ENCODE measurements around the gene BMAL1. TPM values are rescaled to one million over a fixed set of nuclear protein-coding genes. Genes with fewer than 3 reads are reported as not detected.
"Not testable (repeated sequence)": the region's sequence is repeated elsewhere in the genome, so short reads cannot be mapped to it uniquely, and the experiment has no call there.

Gene BMAL1
- total RNA-seq, 1 donor from 2014 or later = 18.8 TPM

GRCh38 chr11:13382751-13383150 is 105.2 kb downstream of the BMAL1 start:
- Histone ChIP-seq H3K4me3 (ENCODE audit: low read length in 3 of 3) (no peak overlapping the region), H3K36me3 (ENCODE audit: control insufficient read depth in 3 of 3, insufficient read depth in 3 of 3, low read length in 3 of 3) (peaks cover 26 to 67% (median 59%) of the 10 kb centered on the region in 3 donors), H3K9ac (ENCODE audit: low read depth in 1 of 3, low read length in 3 of 3) (no peak overlapping the region), H3K4me1 (ENCODE audit: control insufficient read depth in 3 of 3, insufficient read depth in 3 of 3, low read length in 3 of 3) (no peaks in the 10 kb centered on the region), H3K27me3 (ENCODE audit: control insufficient read depth in 3 of 3, insufficient read depth in 3 of 3, low read length in 3 of 3) (no peaks in the 10 kb centered on the region), H3K9me3 (ENCODE audit: control insufficient read depth in 3 of 3, low read length in 3 of 3) (no peaks in the 10 kb centered on the region), H3K27ac (ENCODE audit: low read depth, low read length) (no peak overlapping the region)

GRCh38 chr11:13384908-13385640 is 107.5 kb downstream of the BMAL1 start:
- Histone ChIP-seq H3K36me3 (ENCODE audit: control insufficient read depth in 3 of 3, insufficient read depth in 3 of 3, low read length in 3 of 3) (peaks cover 15 to 53% (median 50%) of the 10 kb centered on the region in 3 donors), H3K27ac (ENCODE audit: low read depth, low read length) (no peak overlapping the region), H3K4me3 (ENCODE audit: low read length in 3 of 3) (no peak overlapping the region), H3K9ac (ENCODE audit: low read depth in 1 of 3, low read length in 3 of 3) (no peak overlapping the region), H3K4me1 (ENCODE audit: control insufficient read depth in 3 of 3, insufficient read depth in 3 of 3, low read length in 3 of 3) (no peaks in the 10 kb centered on the region), H3K27me3 (ENCODE audit: control insufficient read depth in 3 of 3, insufficient read depth in 3 of 3, low read length in 3 of 3) (no peaks in the 10 kb centered on the region), H3K9me3 (ENCODE audit: control insufficient read depth in 3 of 3, low read length in 3 of 3) (no peaks in the 10 kb centered on the region)

- H3K4me3 ChIP-seq (ENCODE audit: low read length in 3 of 3) = no peak overlapping the region
- no peaks in the 10 kb centered on the region for H3K9me3 ChIP-seq (ENCODE audit: control insufficient read depth in 3 of 3, low read length in 3 of 3)
- no peaks in the 10 kb centered on the region for H3K27me3 ChIP-seq (ENCODE audit: control insufficient read depth in 3 of 3, insufficient read depth in 3 of 3, low read length in 3 of 3)
- H3K27ac ChIP-seq (ENCODE audit: low read depth, low read length) = no peak overlapping the region
- H3K36me3 ChIP-seq (ENCODE audit: control insufficient read depth in 3 of 3, insufficient read depth in 3 of 3, low read length in 3 of 3) = peaks cover 8 to 43% (median 41%) of the 10 kb centered on the region in 3 donors
- H3K4me1 ChIP-seq (ENCODE audit: control insufficient read depth in 3 of 3, insufficient read depth in 3 of 3, low read length in 3 of 3) = no peaks in the 10 kb centered on the region
- H3K9ac ChIP-seq (ENCODE audit: low read depth in 1 of 3, low read length in 3 of 3) = no peak overlapping the region
These were observed 109.0 kb downstream of the BMAL1 start for GRCh38 chr11:13386567-13386966.

GRCh38 chr11:13388741-13389140 is 111.2 kb downstream of the BMAL1 start:
- no peaks in the 10 kb centered on the region for H3K27me3 ChIP-seq (ENCODE audit: control insufficient read depth in 3 of 3, insufficient read depth in 3 of 3, low read length in 3 of 3)
- H3K9ac ChIP-seq (ENCODE audit: low read depth in 1 of 3, low read length in 3 of 3) = no peak overlapping the region
- peaks cover 5 to 30% (median 26%) of the 10 kb centered on the region in 3 donors for H3K36me3 ChIP-seq (ENCODE audit: control insufficient read depth in 3 of 3, insufficient read depth in 3 of 3, low read length in 3 of 3)
- H3K9me3 ChIP-seq (ENCODE audit: control insufficient read depth in 3 of 3, low read length in 3 of 3) = no peaks in the 10 kb centered on the region
- no peaks in the 10 kb centered on the region for H3K4me1 ChIP-seq (ENCODE audit: control insufficient read depth in 3 of 3, insufficient read depth in 3 of 3, low read length in 3 of 3)
- no peak overlapping the region for H3K4me3 ChIP-seq (ENCODE audit: low read length in 3 of 3)
- H3K27ac ChIP-seq (ENCODE audit: low read depth, low read length) = no peak overlapping the region

- Histone ChIP-seq H3K9ac (ENCODE audit: low read depth in 1 of 3, low read length in 3 of 3) (no peak overlapping the region), H3K36me3 (ENCODE audit: control insufficient read depth in 3 of 3, insufficient read depth in 3 of 3, low read length in 3 of 3) (peaks cover 5 to 25% (median 24%) of the 10 kb centered on the region in 3 donors)
These were observed 113.6 kb downstream of the BMAL1 start for GRCh38 chr11:13391217-13391616.

GRCh38 chr11:13398335-13398734 is 120.7 kb downstream of the BMAL1 start:
- H3K36me3 ChIP-seq (ENCODE audit: control insufficient read depth in 3 of 3, insufficient read depth in 3 of 3, low read length in 3 of 3) = peaks cover 0 to 13% (median 11%) of the 10 kb centered on the region in 3 donors
- H3K27ac ChIP-seq (ENCODE audit: low read depth, low read length); H3K4me3 ChIP-seq (ENCODE audit: low read length in 3 of 3): not testable (repeated sequence)

More at GRCh38 chr11:13391217-13391616, 113.6 kb downstream of the BMAL1 start:
- H3K27ac ChIP-seq (ENCODE audit: low read depth, low read length) = no peak overlapping the region
- H3K9me3 ChIP-seq (ENCODE audit: control insufficient read depth in 3 of 3, low read length in 3 of 3) = no peaks in the 10 kb centered on the region
- no peaks in the 10 kb centered on the region for H3K27me3 ChIP-seq (ENCODE audit: control insufficient read depth in 3 of 3, insufficient read depth in 3 of 3, low read length in 3 of 3)
- no peak overlapping the region for H3K4me3 ChIP-seq (ENCODE audit: low read length in 3 of 3)
- no peaks in the 10 kb centered on the region for H3K4me1 ChIP-seq (ENCODE audit: control insufficient read depth in 3 of 3, insufficient read depth in 3 of 3, low read length in 3 of 3)

GRCh38 chr11:13405220-13405619 is 127.6 kb downstream of the BMAL1 start:
- H3K36me3 ChIP-seq (ENCODE audit: control insufficient read depth in 3 of 3, insufficient read depth in 3 of 3, low read length in 3 of 3) = peaks cover 0 to 26% (median 21%) of the 10 kb centered on the region in 3 donors
- H3K27me3 ChIP-seq (ENCODE audit: control insufficient read depth in 3 of 3, insufficient read depth in 3 of 3, low read length in 3 of 3) = no peaks in the 10 kb centered on the region
- no peak overlapping the region for H3K27ac ChIP-seq (ENCODE audit: low read depth, low read length)
- H3K4me1 ChIP-seq (ENCODE audit: control insufficient read depth in 3 of 3, insufficient read depth in 3 of 3, low read length in 3 of 3) = no peaks in the 10 kb centered on the region
- H3K9me3 ChIP-seq (ENCODE audit: control insufficient read depth in 3 of 3, low read length in 3 of 3) = no peaks in the 10 kb centered on the region
- H3K4me3 ChIP-seq (ENCODE audit: low read length in 3 of 3) = no peak overlapping the region
- H3K9ac ChIP-seq (ENCODE audit: low read depth in 1 of 3, low read length in 3 of 3) = no peak overlapping the region

More at GRCh38 chr11:13398335-13398734, 120.7 kb downstream of the BMAL1 start:
- H3K9ac ChIP-seq (ENCODE audit: low read depth in 1 of 3, low read length in 3 of 3); H3K9me3 ChIP-seq (ENCODE audit: control insufficient read depth in 3 of 3, low read length in 3 of 3); H3K27me3 ChIP-seq (ENCODE audit: control insufficient read depth in 3 of 3, insufficient read depth in 3 of 3, low read length in 3 of 3); H3K4me1 ChIP-seq (ENCODE audit: control insufficient read depth in 3 of 3, insufficient read depth in 3 of 3, low read length in 3 of 3): not testable (repeated sequence)

GRCh38 chr11:13415201-13415600 is 137.6 kb downstream of the BMAL1 start:
- H3K4me1 ChIP-seq (ENCODE audit: control insufficient read depth in 3 of 3, insufficient read depth in 3 of 3, low read length in 3 of 3) = no peaks in the 10 kb centered on the region
- H3K36me3 ChIP-seq (ENCODE audit: control insufficient read depth in 3 of 3, insufficient read depth in 3 of 3, low read length in 3 of 3) = peaks cover 7 to 32% (median 23%) of the 10 kb centered on the region in 3 donors
- no peak overlapping the region for H3K4me3 ChIP-seq (ENCODE audit: low read length in 3 of 3)
- no peak overlapping the region for H3K27ac ChIP-seq (ENCODE audit: low read depth, low read length)
- no peaks in the 10 kb centered on the region for H3K9me3 ChIP-seq (ENCODE audit: control insufficient read depth in 3 of 3, low read length in 3 of 3)
- H3K9ac ChIP-seq (ENCODE audit: low read depth in 1 of 3, low read length in 3 of 3) = no peak overlapping the region
- H3K27me3 ChIP-seq (ENCODE audit: control insufficient read depth in 3 of 3, insufficient read depth in 3 of 3, low read length in 3 of 3) = no peaks in the 10 kb centered on the region

GRCh38 chr11:13421561-13421960 is 144.0 kb downstream of the BMAL1 start:
- Histone ChIP-seq H3K4me3 (ENCODE audit: low read length in 3 of 3) (no peak overlapping the region), H3K27me3 (ENCODE audit: control insufficient read depth in 3 of 3, insufficient read depth in 3 of 3, low read length in 3 of 3) (no peaks in the 10 kb centered on the region), H3K4me1 (ENCODE audit: control insufficient read depth in 3 of 3, insufficient read depth in 3 of 3, low read length in 3 of 3) (no peaks in the 10 kb centered on the region), H3K27ac (ENCODE audit: low read depth, low read length) (no peak overlapping the region), H3K9ac (ENCODE audit: low read depth in 1 of 3, low read length in 3 of 3) (no peak overlapping the region), H3K9me3 (ENCODE audit: control insufficient read depth in 3 of 3, low read length in 3 of 3) (no peaks in the 10 kb centered on the region), H3K36me3 (ENCODE audit: control insufficient read depth in 3 of 3, insufficient read depth in 3 of 3, low read length in 3 of 3) (peaks cover 0 to 6% (median 2%) of the 10 kb centered on the region in 3 donors)

- Histone ChIP-seq H3K36me3 (ENCODE audit: control insufficient read depth in 3 of 3, insufficient read depth in 3 of 3, low read length in 3 of 3) (peaks cover 0 to 2% (median 0%) of the 10 kb centered on the region in 3 donors), H3K27ac (ENCODE audit: low read depth, low read length) (no peak overlapping the region), H3K4me1 (ENCODE audit: control insufficient read depth in 3 of 3, insufficient read depth in 3 of 3, low read length in 3 of 3) (no peaks in the 10 kb centered on the region), H3K9ac (ENCODE audit: low read depth in 1 of 3, low read length in 3 of 3) (no peak overlapping the region), H3K4me3 (ENCODE audit: low read length in 3 of 3) (no peak overlapping the region), H3K9me3 (ENCODE audit: control insufficient read depth in 3 of 3, low read length in 3 of 3) (peaks cover 0 to 4% (median 0%) of the 10 kb centered on the region in 3 donors), H3K27me3 (ENCODE audit: control insufficient read depth in 3 of 3, insufficient read depth in 3 of 3, low read length in 3 of 3) (no peaks in the 10 kb centered on the region)
These were observed 145.8 kb downstream of the BMAL1 start for GRCh38 chr11:13423372-13423771.

All from skeletal muscle tissue (tissue), 4 donors.